ENCODE measurements around the gene EPS8L1.

Gene EPS8L1

GRCh38 chr19:55118401-55118991, 42.8 kb downstream of the EPS8L1 start:
- H3K4me1 Mint-ChIP-seq (ENCODE audit: low read depth), result peaks cover 27% of the 10 kb centered on the region
- peaks cover 10% of the 10 kb centered on the region for H3K27me3 Mint-ChIP-seq
- H3K36me3 Mint-ChIP-seq (ENCODE audit: low read depth), result peaks cover 5% of the 10 kb centered on the region
- peak overlapping the region; percentile 95 for H3K27ac Mint-ChIP-seq
- no peaks in the 10 kb centered on the region for H3K9me3 Mint-ChIP-seq
- H3K4me3 Mint-ChIP-seq, result peak overlapping the region; percentile 96

- Mint-ChIP-seq H3K27me3 (peaks cover 15% of the 10 kb centered on the region), H3K36me3 (ENCODE audit: low read depth) (peaks cover 5% of the 10 kb centered on the region), H3K4me3 (peak overlapping the region; percentile 64), H3K4me1 (ENCODE audit: low read depth) (peaks cover 27% of the 10 kb centered on the region), H3K27ac (peak overlapping the region; percentile 50), H3K9me3 (no peaks in the 10 kb centered on the region)
Observed at GRCh38 chr19:55119053-55119452, 43.4 kb downstream of the EPS8L1 start.

- no peaks in the 10 kb centered on the region for H3K36me3 Mint-ChIP-seq (ENCODE audit: low read depth)
- no peaks in the 10 kb centered on the region for H3K4me1 Mint-ChIP-seq (ENCODE audit: low read depth)
- H3K4me3 Mint-ChIP-seq, result no peak overlapping the region
- peaks cover 45% of the 10 kb centered on the region for H3K27me3 Mint-ChIP-seq
- H3K9me3 Mint-ChIP-seq, result no peaks in the 10 kb centered on the region
- no peak overlapping the region for H3K27ac Mint-ChIP-seq
Observed at GRCh38 chr19:55131421-55131820, 55.8 kb downstream of the EPS8L1 start.

GRCh38 chr19:55132453-55133129, 56.9 kb downstream of the EPS8L1 start:
- Mint-ChIP-seq H3K4me1 (ENCODE audit: low read depth) (no peaks in the 10 kb centered on the region), H3K27me3 (peaks cover 40% of the 10 kb centered on the region), H3K9me3 (no peaks in the 10 kb centered on the region), H3K27ac (no peak overlapping the region), H3K36me3 (ENCODE audit: low read depth) (no peaks in the 10 kb centered on the region), H3K4me3 (no peak overlapping the region)

GRCh38 chr19:55133639-55134444, 58.2 kb downstream of the EPS8L1 start:
- Mint-ChIP-seq H3K9me3 (no peaks in the 10 kb centered on the region), H3K36me3 (ENCODE audit: low read depth) (no peaks in the 10 kb centered on the region), H3K27ac (no peak overlapping the region), H3K27me3 (peaks cover 33% of the 10 kb centered on the region), H3K4me3 (no peak overlapping the region), H3K4me1 (ENCODE audit: low read depth) (no peaks in the 10 kb centered on the region)

GRCh38 chr19:55134736-55135135, 59.1 kb downstream of the EPS8L1 start:
- Mint-ChIP-seq H3K27ac (no peak overlapping the region), H3K4me3 (no peak overlapping the region), H3K4me1 (ENCODE audit: low read depth) (no peaks in the 10 kb centered on the region), H3K36me3 (ENCODE audit: low read depth) (no peaks in the 10 kb centered on the region), H3K9me3 (no peaks in the 10 kb centered on the region), H3K27me3 (peaks cover 33% of the 10 kb centered on the region)

GRCh38 chr19:55136399-55137102, 60.9 kb downstream of the EPS8L1 start:
- Mint-ChIP-seq H3K4me1 (ENCODE audit: low read depth) (no peaks in the 10 kb centered on the region), H3K27me3 (peaks cover 30% of the 10 kb centered on the region), H3K4me3 (no peak overlapping the region), H3K36me3 (ENCODE audit: low read depth) (no peaks in the 10 kb centered on the region), H3K27ac (no peak overlapping the region), H3K9me3 (no peaks in the 10 kb centered on the region)

All from stimulated activated naive CD8-positive, alpha-beta T cell treated with anti-CD3 and anti-CD28 coated beads, Interleukin-15, Interleukin-2, amounts not matched to agents 100 ng/mL and 50 ng/mL, for 24 hours (primary cell).